Measurements from ENCODE around the gene ZDHHC14. TPM values are rescaled to one million over a fixed set of nuclear protein-coding genes. Genes with fewer than 3 reads are reported as not detected.
"Not testable (repeated sequence)": the region's sequence is repeated elsewhere in the genome, so short reads cannot be mapped to it uniquely, and the experiment has no call there.

The ZDHHC14 gene
- total RNA-seq, 1 donor from 2014 or later = 26.1 TPM

- DNase-seq (ENCODE audit: low spot score) = no peak
- intact Hi-C loops (cut with DNase I) = no loop called here
Observed at GRCh38 chr6:157555455-157556143, 174.6 kb downstream of the ZDHHC14 start.

GRCh38 chr6:157556144-157556645, 175.2 kb downstream of the ZDHHC14 start:
- DNase-seq (ENCODE audit: low spot score) = no peak
- intact Hi-C loops (cut with DNase I) = no loop called here

- intact Hi-C loops (cut with DNase I) = no loop called here
- no peak for DNase-seq (ENCODE audit: low spot score)
Observed at GRCh38 chr6:157556671-157557430, 175.9 kb downstream of the ZDHHC14 start.

GRCh38 chr6:157557559-157557958, 176.6 kb downstream of the ZDHHC14 start:
- no peak for DNase-seq (ENCODE audit: low spot score)
- intact Hi-C loops (cut with DNase I) = no loop called here

- intact Hi-C loops (cut with DNase I) = no loop called here
- DNase-seq (ENCODE audit: low spot score) = no peak
Observed at GRCh38 chr6:157558049-157558448, 177.1 kb downstream of the ZDHHC14 start.

- intact Hi-C loops (cut with DNase I) = no loop called here
- no peak for DNase-seq (ENCODE audit: low spot score)
Observed at GRCh38 chr6:157558487-157559200, 177.7 kb downstream of the ZDHHC14 start.

- DNase-seq (ENCODE audit: low spot score) = no peak
- intact Hi-C loops (cut with DNase I) = no loop called here
Observed at GRCh38 chr6:157559201-157559756, 178.3 kb downstream of the ZDHHC14 start.

GRCh38 chr6:157560063-157560462, 179.1 kb downstream of the ZDHHC14 start:
- intact Hi-C loops (cut with DNase I) = loop anchor here (10.0 kb wide), 1 partner anchor 55 kb away; no protein-coding TSS in a partner anchor
- not testable (repeated sequence) for DNase-seq (ENCODE audit: low spot score)

- no peak for DNase-seq (ENCODE audit: low spot score)
- intact Hi-C loops (cut with DNase I) = loop anchor here (10.0 kb wide), 1 partner anchor 56 kb away; no protein-coding TSS in a partner anchor
Observed at GRCh38 chr6:157560691-157561413, 179.9 kb downstream of the ZDHHC14 start.

- no peak for DNase-seq (ENCODE audit: low spot score)
- intact Hi-C loops (cut with DNase I) = loop anchor here (10.0 kb wide), 1 partner anchor 57 kb away; no protein-coding TSS in a partner anchor
Observed at GRCh38 chr6:157561414-157561790, 180.4 kb downstream of the ZDHHC14 start.

- intact Hi-C loops (cut with DNase I) = loop anchor here (10.0 kb wide), 1 partner anchor 57 kb away; no protein-coding TSS in a partner anchor
- DNase-seq (ENCODE audit: low spot score) = no peak
Observed at GRCh38 chr6:157561929-157562810, 181.2 kb downstream of the ZDHHC14 start.

- intact Hi-C loops (cut with DNase I) = loop anchor here (10.0 kb wide), 1 partner anchor 58 kb away; no protein-coding TSS in a partner anchor
- no peak for DNase-seq (ENCODE audit: low spot score)
Observed at GRCh38 chr6:157562997-157563396, 182.0 kb downstream of the ZDHHC14 start.

- DNase-seq (ENCODE audit: low spot score) = no peak
- intact Hi-C loops (cut with DNase I) = loop anchor here (10.0 kb wide), 1 partner anchor 59 kb away; no protein-coding TSS in a partner anchor
Observed at GRCh38 chr6:157563611-157564284, 182.8 kb downstream of the ZDHHC14 start.

- DNase-seq (ENCODE audit: low spot score) = no peak
- intact Hi-C loops (cut with DNase I) = loop anchor here (10.0 kb wide), 1 partner anchor 64 kb away; no protein-coding TSS in a partner anchor
Observed at GRCh38 chr6:157568702-157569101, 187.7 kb downstream of the ZDHHC14 start.

- intact Hi-C loops (cut with DNase I) = loop anchor here (10.0 kb wide), 1 partner anchor 65 kb away; no protein-coding TSS in a partner anchor
- DNase-seq (ENCODE audit: low spot score) = no peak
Observed at GRCh38 chr6:157569543-157569942, 188.6 kb downstream of the ZDHHC14 start.

GRCh38 chr6:157570104-157570503, 189.1 kb downstream of the ZDHHC14 start:
- no peak for DNase-seq (ENCODE audit: low spot score)
- intact Hi-C loops (cut with DNase I) = no loop called here

GRCh38 chr6:157570752-157571151, 189.8 kb downstream of the ZDHHC14 start:
- DNase-seq (ENCODE audit: low spot score) = no peak
- intact Hi-C loops (cut with DNase I) = no loop called here

Data from cardiac septum (tissue), 1 donor.